K562 (cell line): ENCODE data around the gene SSBP2.

Experiments used
- ATF7 ChIP-seq: fragments of 450-650 bp; IDR thresholded peaks from 2 replicates; pipeline ENCODE4 v1.7.1; 2014; ENCODE audit warnings: mild to moderate bottlenecking, moderate library complexity
- EP300 ChIP-seq: IDR thresholded peaks from 2 replicates; pipeline ENCODE4 v1.6.1; 2012; ENCODE audit warnings: low read length, improper control_type of control experiment
- ILF3 ChIP-seq: fragments of 450-650 bp; IDR thresholded peaks from 2 replicates; pipeline ENCODE4 v1.6.1; 2018; ENCODE audit warnings: antibody characterized with exemption, mild to moderate bottlenecking, moderate library complexity, borderline replicate concordance
- NR2C1 ChIP-seq, 2 experiments: fragments of 450-650 bp; IDR thresholded peaks; 2 replicates each; pipeline ENCODE4 v1.6.1; 2017; ENCODE audit warnings: mild to moderate bottlenecking in 2 of 2, antibody characterized with exemption in 1 of 2, inconsistent platforms in 1 of 2, missing compliant biosample characterization in 1 of 2, missing genetic modification characterization in 1 of 2
- RBM15 ChIP-seq: fragments of 200-400 bp; formaldehyde crosslinking; IDR thresholded peaks from 2 replicates; pipeline ENCODE4 v1.6.1; 2018; ENCODE audit warnings: mild to moderate bottlenecking, low read length, moderate library complexity; ENCODE audit not compliant: insufficient read depth
- RFX5 ChIP-seq: IDR thresholded peaks from 2 replicates; pipeline ENCODE4 v1.6.1; 2011; ENCODE audit warnings: low read depth, mild to moderate bottlenecking, improper control_type of control experiment, low read length
- TF ChIP-seq, protein P1 (sequence below): fragments of 200-800 bp; sonication (Bioruptor generic); IDR thresholded peaks from 2 replicates; pipeline ENCODE4 v1.6.1; 2017; ENCODE audit warnings: missing genetic modification characterization, missing compliant biosample characterization
- TF ChIP-seq, protein P2 (sequence below), 3 experiments: IDR thresholded peaks in 2 of 3; conservative IDR thresholded peaks in 1 of 3; 2 replicates each; pipeline ENCODE4 v1.5.1; 2011 to 2012; ENCODE audit warnings: low read length in 3 of 3, mild to moderate bottlenecking in 3 of 3, control low read depth in 2 of 3, improper control_type of control experiment in 1 of 3, inconsistent platforms in 1 of 3, low read depth in 1 of 3, mixed read lengths in 1 of 3, moderate library complexity in 1 of 3; ENCODE audit not compliant: insufficient read depth in 2 of 3

GRCh38 chr5:81776258-81776657, 25.4 kb upstream of the SSBP2 start:
- TF ChIP-seq, protein P1, sequence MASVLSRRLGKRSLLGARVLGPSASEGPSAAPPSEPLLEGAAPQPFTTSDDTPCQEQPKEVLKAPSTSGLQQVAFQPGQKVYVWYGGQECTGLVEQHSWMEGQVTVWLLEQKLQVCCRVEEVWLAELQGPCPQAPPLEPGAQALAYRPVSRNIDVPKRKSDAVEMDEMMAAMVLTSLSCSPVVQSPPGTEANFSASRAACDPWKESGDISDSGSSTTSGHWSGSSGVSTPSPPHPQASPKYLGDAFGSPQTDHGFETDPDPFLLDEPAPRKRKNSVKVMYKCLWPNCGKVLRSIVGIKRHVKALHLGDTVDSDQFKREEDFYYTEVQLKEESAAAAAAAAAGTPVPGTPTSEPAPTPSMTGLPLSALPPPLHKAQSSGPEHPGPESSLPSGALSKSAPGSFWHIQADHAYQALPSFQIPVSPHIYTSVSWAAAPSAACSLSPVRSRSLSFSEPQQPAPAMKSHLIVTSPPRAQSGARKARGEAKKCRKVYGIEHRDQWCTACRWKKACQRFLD (CRISPR knock-in tag) = no peak
- TF ChIP-seq NR2C1 (IDR thresholded peaks at IDR 0.05) (no peak), NR2C1 (tag; IDR thresholded peaks at IDR 0.05) (no peak), ILF3 (no peak), RBM15 (no peak), EP300 (no peak), ATF7 (no peak), RFX5 (no peak)
- TF ChIP-seq, protein P2, sequence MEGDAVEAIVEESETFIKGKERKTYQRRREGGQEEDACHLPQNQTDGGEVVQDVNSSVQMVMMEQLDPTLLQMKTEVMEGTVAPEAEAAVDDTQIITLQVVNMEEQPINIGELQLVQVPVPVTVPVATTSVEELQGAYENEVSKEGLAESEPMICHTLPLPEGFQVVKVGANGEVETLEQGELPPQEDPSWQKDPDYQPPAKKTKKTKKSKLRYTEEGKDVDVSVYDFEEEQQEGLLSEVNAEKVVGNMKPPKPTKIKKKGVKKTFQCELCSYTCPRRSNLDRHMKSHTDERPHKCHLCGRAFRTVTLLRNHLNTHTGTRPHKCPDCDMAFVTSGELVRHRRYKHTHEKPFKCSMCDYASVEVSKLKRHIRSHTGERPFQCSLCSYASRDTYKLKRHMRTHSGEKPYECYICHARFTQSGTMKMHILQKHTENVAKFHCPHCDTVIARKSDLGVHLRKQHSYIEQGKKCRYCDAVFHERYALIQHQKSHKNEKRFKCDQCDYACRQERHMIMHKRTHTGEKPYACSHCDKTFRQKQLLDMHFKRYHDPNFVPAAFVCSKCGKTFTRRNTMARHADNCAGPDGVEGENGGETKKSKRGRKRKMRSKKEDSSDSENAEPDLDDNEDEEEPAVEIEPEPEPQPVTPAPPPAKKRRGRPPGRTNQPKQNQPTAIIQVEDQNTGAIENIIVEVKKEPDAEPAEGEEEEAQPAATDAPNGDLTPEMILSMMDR (IDR thresholded peaks at IDR 0.05 in 2 of 3, conservative IDR thresholded peaks at IDR 0.05 in 1 of 3; ENCODE audit: insufficient read depth in 2 of 3, low read depth in 1 of 3, low read length in 3 of 3) = no peak
